KMS-11 (cell line): Measurements from ENCODE around the gene SCP2.

ENCODE experiments used
- H2AFZ ChIP-seq: fragments of 200-600 bp; sonication (generic); 2 replicates; pipeline ENCODE4 v1.6.1; 2016; ENCODE audit warnings: antibody characterized with exemption, mixed run types, low read depth
- H3K27ac ChIP-seq: fragments of 200-600 bp; sonication (generic); 2 replicates; pipeline ENCODE4 v1.6.1; 2016; ENCODE audit warnings: mild to moderate bottlenecking, mixed run types
- H3K27me3 ChIP-seq: fragments of 200-600 bp; sonication (generic); 2 replicates; pipeline ENCODE4 v1.6.1; 2017; ENCODE audit warnings: mild to moderate bottlenecking, low read depth, mixed run types, moderate library complexity; ENCODE audit not compliant: insufficient read depth
- H3K36me3 ChIP-seq: fragments of 200-600 bp; sonication (generic); 2 replicates; pipeline ENCODE4 v1.6.1; 2017; ENCODE audit warnings: mild to moderate bottlenecking, mixed run types; ENCODE audit not compliant: insufficient read depth
- H3K4me1 ChIP-seq: fragments of 200-600 bp; sonication (generic); 2 replicates; pipeline ENCODE4 v1.6.1; 2016; ENCODE audit warnings: mild to moderate bottlenecking, low read depth, mixed run types; ENCODE audit not compliant: poor library complexity, severe bottlenecking
- H3K4me2 ChIP-seq: fragments of 200-600 bp; sonication (generic); 2 replicates; pipeline ENCODE4 v1.7.0; 2016; ENCODE audit warnings: mild to moderate bottlenecking, mixed run types
- H3K4me3 ChIP-seq: fragments of 200-600 bp; sonication (generic); IDR thresholded peaks from 2 replicates; pipeline ENCODE4 v1.6.1; 2017; ENCODE audit warnings: low read depth, low read length, mixed read lengths; ENCODE audit not compliant: insufficient read depth
- H3K79me2 ChIP-seq: fragments of 200-600 bp; sonication (generic); 2 replicates; pipeline ENCODE4 v1.6.1; 2016; ENCODE audit warnings: low read depth, mixed run types; ENCODE audit not compliant: insufficient read depth
- H3K9ac ChIP-seq: fragments of 200-600 bp; sonication (generic); 2 replicates; pipeline ENCODE4 v1.6.1; 2016; ENCODE audit warnings: mild to moderate bottlenecking, mixed run types
- H4K20me1 ChIP-seq: fragments of 200-600 bp; sonication (generic); 2 replicates; pipeline ENCODE4 v1.6.1; 2016; ENCODE audit warnings: mild to moderate bottlenecking, mixed run types; ENCODE audit not compliant: insufficient read depth
- TF ChIP-seq, protein P1 (sequence below): fragments of 200-600 bp; sonication (generic); conservative IDR thresholded peaks from 2 replicates; pipeline ENCODE4 v1.6.1; 2017; ENCODE audit warnings: low read depth, mild to moderate bottlenecking, antibody characterized with exemption, low read length, moderate library complexity, mixed read lengths

Gene SCP2

GRCh38 chr1:52937433-52938182, 10.5 kb downstream of the SCP2 start:
- TF ChIP-seq, protein P1, sequence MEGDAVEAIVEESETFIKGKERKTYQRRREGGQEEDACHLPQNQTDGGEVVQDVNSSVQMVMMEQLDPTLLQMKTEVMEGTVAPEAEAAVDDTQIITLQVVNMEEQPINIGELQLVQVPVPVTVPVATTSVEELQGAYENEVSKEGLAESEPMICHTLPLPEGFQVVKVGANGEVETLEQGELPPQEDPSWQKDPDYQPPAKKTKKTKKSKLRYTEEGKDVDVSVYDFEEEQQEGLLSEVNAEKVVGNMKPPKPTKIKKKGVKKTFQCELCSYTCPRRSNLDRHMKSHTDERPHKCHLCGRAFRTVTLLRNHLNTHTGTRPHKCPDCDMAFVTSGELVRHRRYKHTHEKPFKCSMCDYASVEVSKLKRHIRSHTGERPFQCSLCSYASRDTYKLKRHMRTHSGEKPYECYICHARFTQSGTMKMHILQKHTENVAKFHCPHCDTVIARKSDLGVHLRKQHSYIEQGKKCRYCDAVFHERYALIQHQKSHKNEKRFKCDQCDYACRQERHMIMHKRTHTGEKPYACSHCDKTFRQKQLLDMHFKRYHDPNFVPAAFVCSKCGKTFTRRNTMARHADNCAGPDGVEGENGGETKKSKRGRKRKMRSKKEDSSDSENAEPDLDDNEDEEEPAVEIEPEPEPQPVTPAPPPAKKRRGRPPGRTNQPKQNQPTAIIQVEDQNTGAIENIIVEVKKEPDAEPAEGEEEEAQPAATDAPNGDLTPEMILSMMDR = no peak
- no peaks in the 10 kb centered on the region for H4K20me1 ChIP-seq

GRCh38 chr1:52938183-52938451, 11.0 kb downstream of the SCP2 start:
- no peaks in the 10 kb centered on the region for H3K36me3 ChIP-seq
- H3K27ac ChIP-seq = no peak overlapping the region
- H2AFZ ChIP-seq = no peak overlapping the region
- no peaks in the 10 kb centered on the region for H3K27me3 ChIP-seq
- H3K79me2 ChIP-seq = no peaks in the 10 kb centered on the region
- no peak overlapping the region for H3K9ac ChIP-seq
- TF ChIP-seq, protein P1 = no peak
- H3K4me2 ChIP-seq = no peak overlapping the region
- H3K4me3 ChIP-seq = no peak overlapping the region
- H3K4me1 ChIP-seq = no peaks in the 10 kb centered on the region
- no peaks in the 10 kb centered on the region for H4K20me1 ChIP-seq

More at GRCh38 chr1:52937433-52938182, 10.5 kb downstream of the SCP2 start:
- Histone ChIP-seq H3K27ac (no peak overlapping the region), H3K79me2 (no peaks in the 10 kb centered on the region), H3K4me1 (no peaks in the 10 kb centered on the region), H2AFZ (no peak overlapping the region), H3K4me3 (no peak overlapping the region), H3K4me2 (no peak overlapping the region), H3K27me3 (no peaks in the 10 kb centered on the region), H3K9ac (no peak overlapping the region), H3K36me3 (no peaks in the 10 kb centered on the region)

DNA sequence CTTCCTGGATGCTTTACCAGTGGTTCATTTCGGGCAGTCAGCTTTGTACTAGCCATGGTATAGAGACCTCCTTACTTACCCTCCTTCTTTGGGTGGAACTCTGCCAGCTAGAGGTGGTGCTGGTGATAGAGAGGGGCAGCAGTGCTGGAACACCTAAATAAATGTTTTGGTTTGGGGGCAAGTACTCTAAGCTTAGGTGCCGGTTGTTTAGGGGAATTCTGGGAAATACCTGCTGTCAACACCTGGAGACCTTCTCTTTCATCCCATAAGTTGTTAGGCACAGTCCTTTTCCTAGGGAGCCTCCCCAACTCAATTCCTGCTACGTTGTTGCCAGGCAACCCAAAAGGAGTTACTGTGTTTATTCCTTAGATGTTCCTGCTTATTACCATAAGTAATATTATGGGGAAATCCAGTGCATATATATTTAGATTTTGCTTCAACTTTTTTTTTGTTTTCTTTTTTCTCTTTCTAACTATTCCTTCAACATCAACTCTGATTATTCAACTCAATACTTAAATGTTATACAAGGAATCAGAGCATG, 16.9 kb downstream of the SCP2 start:
- Histone ChIP-seq H3K9ac (no peak overlapping the region), H2AFZ (no peak overlapping the region), H3K4me1 (no peaks in the 10 kb centered on the region), H3K27ac (no peak overlapping the region), H3K79me2 (no peaks in the 10 kb centered on the region), H3K4me2 (no peak overlapping the region), H3K4me3 (no peak overlapping the region), H4K20me1 (no peaks in the 10 kb centered on the region), H3K36me3 (no peaks in the 10 kb centered on the region), H3K27me3 (no peaks in the 10 kb centered on the region)
- TF ChIP-seq, protein P1 = no peak

GRCh38 chr1:52944566-52944965, 17.5 kb downstream of the SCP2 start:
- no peaks in the 10 kb centered on the region for H3K27me3 ChIP-seq
- no peak overlapping the region for H2AFZ ChIP-seq
- H3K9ac ChIP-seq = no peak overlapping the region
- H3K27ac ChIP-seq = no peak overlapping the region
- H4K20me1 ChIP-seq = no peaks in the 10 kb centered on the region
- TF ChIP-seq, protein P1 = no peak
- H3K4me3 ChIP-seq = no peak overlapping the region
- no peaks in the 10 kb centered on the region for H3K36me3 ChIP-seq
- H3K4me2 ChIP-seq = no peak overlapping the region
- no peaks in the 10 kb centered on the region for H3K4me1 ChIP-seq
- no peaks in the 10 kb centered on the region for H3K79me2 ChIP-seq
